ENCODE results near the gene CEP128.

Gene CEP128

GRCh38 chr14:80713076-80713850 is 228.3 kb downstream of the CEP128 start:
- H3K4me2 ChIP-seq (ENCODE audit: low read length), result no peak overlapping the region
- no peaks in the 10 kb centered on the region for H3K4me1 ChIP-seq (ENCODE audit: control insufficient read depth, insufficient read depth, low read length)
- no peak overlapping the region for H3K4me3 ChIP-seq (ENCODE audit: low read length)
- H3K9me3 ChIP-seq (replicated peaks; ENCODE audit: low read length), result no peaks in the 10 kb centered on the region
- no peak overlapping the region for H3K9ac ChIP-seq (ENCODE audit: low read depth, low read length)
- no peaks in the 10 kb centered on the region for H3K36me3 ChIP-seq (ENCODE audit: insufficient read depth, low read length)
- no peaks in the 10 kb centered on the region for H3K27me3 ChIP-seq (ENCODE audit: control insufficient read depth, insufficient read depth, low read length)

- no peak overlapping the region for H3K4me3 ChIP-seq (ENCODE audit: low read length)
- H3K4me2 ChIP-seq (ENCODE audit: low read length), result no peak overlapping the region
- H3K9me3 ChIP-seq (replicated peaks; ENCODE audit: low read length), result no peaks in the 10 kb centered on the region
- H3K9ac ChIP-seq (ENCODE audit: low read depth, low read length), result no peak overlapping the region
- no peaks in the 10 kb centered on the region for H3K36me3 ChIP-seq (ENCODE audit: insufficient read depth, low read length)
- no peaks in the 10 kb centered on the region for H3K27me3 ChIP-seq (ENCODE audit: control insufficient read depth, insufficient read depth, low read length)
- no peaks in the 10 kb centered on the region for H3K4me1 ChIP-seq (ENCODE audit: control insufficient read depth, insufficient read depth, low read length)
Measured at GRCh38 chr14:80705241-80705980, 236.1 kb downstream of the CEP128 start.

- Histone ChIP-seq H3K9me3 (replicated peaks; ENCODE audit: low read length) (no peaks in the 10 kb centered on the region), H3K4me3 (ENCODE audit: low read length) (no peak overlapping the region), H3K27me3 (ENCODE audit: control insufficient read depth, insufficient read depth, low read length) (no peaks in the 10 kb centered on the region), H3K4me1 (ENCODE audit: control insufficient read depth, insufficient read depth, low read length) (no peaks in the 10 kb centered on the region), H3K4me2 (ENCODE audit: low read length) (no peak overlapping the region), H3K9ac (ENCODE audit: low read depth, low read length) (no peak overlapping the region), H3K36me3 (ENCODE audit: insufficient read depth, low read length) (no peaks in the 10 kb centered on the region)
Measured at GRCh38 chr14:80700601-80701000, 240.9 kb downstream of the CEP128 start.

- Histone ChIP-seq H3K36me3 (ENCODE audit: insufficient read depth, low read length) (no peaks in the 10 kb centered on the region), H3K4me1 (ENCODE audit: control insufficient read depth, insufficient read depth, low read length) (no peaks in the 10 kb centered on the region), H3K27me3 (ENCODE audit: control insufficient read depth, insufficient read depth, low read length) (no peaks in the 10 kb centered on the region), H3K9ac (ENCODE audit: low read depth, low read length) (no peak overlapping the region), H3K4me3 (ENCODE audit: low read length) (no peak overlapping the region), H3K4me2 (ENCODE audit: low read length) (no peak overlapping the region), H3K9me3 (replicated peaks; ENCODE audit: low read length) (no peaks in the 10 kb centered on the region)
Measured at GRCh38 chr14:80699861-80700260, 241.7 kb downstream of the CEP128 start.

GRCh38 chr14:80698974-80699373 is 242.6 kb downstream of the CEP128 start:
- H3K4me1 ChIP-seq (ENCODE audit: control insufficient read depth, insufficient read depth, low read length), result no peaks in the 10 kb centered on the region
- no peaks in the 10 kb centered on the region for H3K27me3 ChIP-seq (ENCODE audit: control insufficient read depth, insufficient read depth, low read length)
- H3K4me2 ChIP-seq (ENCODE audit: low read length), result no peak overlapping the region
- no peaks in the 10 kb centered on the region for H3K36me3 ChIP-seq (ENCODE audit: insufficient read depth, low read length)
- no peak overlapping the region for H3K4me3 ChIP-seq (ENCODE audit: low read length)
- no peak overlapping the region for H3K9ac ChIP-seq (ENCODE audit: low read depth, low read length)
- H3K9me3 ChIP-seq (replicated peaks; ENCODE audit: low read length), result no peaks in the 10 kb centered on the region

GRCh38 chr14:80695869-80696268 is 245.7 kb downstream of the CEP128 start:
- Histone ChIP-seq H3K9ac (ENCODE audit: low read depth, low read length) (no peak overlapping the region), H3K9me3 (replicated peaks; ENCODE audit: low read length) (no peaks in the 10 kb centered on the region), H3K27me3 (ENCODE audit: control insufficient read depth, insufficient read depth, low read length) (no peaks in the 10 kb centered on the region), H3K36me3 (ENCODE audit: insufficient read depth, low read length) (no peaks in the 10 kb centered on the region), H3K4me3 (ENCODE audit: low read length) (no peak overlapping the region), H3K4me2 (ENCODE audit: low read length) (no peak overlapping the region), H3K4me1 (ENCODE audit: control insufficient read depth, insufficient read depth, low read length) (no peaks in the 10 kb centered on the region)

- Histone ChIP-seq H3K9ac (ENCODE audit: low read depth, low read length) (no peak overlapping the region), H3K9me3 (replicated peaks; ENCODE audit: low read length) (no peaks in the 10 kb centered on the region), H3K36me3 (ENCODE audit: insufficient read depth, low read length) (no peaks in the 10 kb centered on the region), H3K4me2 (ENCODE audit: low read length) (no peak overlapping the region), H3K4me1 (ENCODE audit: control insufficient read depth, insufficient read depth, low read length) (no peaks in the 10 kb centered on the region), H3K27me3 (ENCODE audit: control insufficient read depth, insufficient read depth, low read length) (no peaks in the 10 kb centered on the region), H3K4me3 (ENCODE audit: low read length) (no peak overlapping the region)
Measured at GRCh38 chr14:80692903-80693302, 248.6 kb downstream of the CEP128 start.

GRCh38 chr14:80681651-80682050 is 259.9 kb downstream of the CEP128 start:
- Histone ChIP-seq H3K9me3 (replicated peaks; ENCODE audit: low read length) (peaks cover 2% of the 10 kb centered on the region), H3K27me3 (ENCODE audit: control insufficient read depth, insufficient read depth, low read length) (no peaks in the 10 kb centered on the region), H3K4me3 (ENCODE audit: low read length) (no peak overlapping the region), H3K4me1 (ENCODE audit: control insufficient read depth, insufficient read depth, low read length) (no peaks in the 10 kb centered on the region), H3K9ac (ENCODE audit: low read depth, low read length) (no peak overlapping the region), H3K4me2 (ENCODE audit: low read length) (no peak overlapping the region), H3K36me3 (ENCODE audit: insufficient read depth, low read length) (no peaks in the 10 kb centered on the region)

GRCh38 chr14:80679273-80679672 is 262.3 kb downstream of the CEP128 start:
- Histone ChIP-seq H3K4me3 (ENCODE audit: low read length) (no peak overlapping the region), H3K36me3 (ENCODE audit: insufficient read depth, low read length) (no peaks in the 10 kb centered on the region), H3K4me2 (ENCODE audit: low read length) (no peak overlapping the region), H3K9ac (ENCODE audit: low read depth, low read length) (no peak overlapping the region), H3K4me1 (ENCODE audit: control insufficient read depth, insufficient read depth, low read length) (no peaks in the 10 kb centered on the region), H3K27me3 (ENCODE audit: control insufficient read depth, insufficient read depth, low read length) (no peaks in the 10 kb centered on the region), H3K9me3 (replicated peaks; ENCODE audit: low read length) (peaks cover 2% of the 10 kb centered on the region)

GRCh38 chr14:80678436-80678835 is 263.1 kb downstream of the CEP128 start:
- H3K4me2 ChIP-seq (ENCODE audit: low read length), result no peak overlapping the region
- H3K9ac ChIP-seq (ENCODE audit: low read depth, low read length), result no peak overlapping the region
- no peak overlapping the region for H3K4me3 ChIP-seq (ENCODE audit: low read length)
- no peaks in the 10 kb centered on the region for H3K4me1 ChIP-seq (ENCODE audit: control insufficient read depth, insufficient read depth, low read length)
- peaks cover 2% of the 10 kb centered on the region for H3K9me3 ChIP-seq (replicated peaks; ENCODE audit: low read length)
- no peaks in the 10 kb centered on the region for H3K27me3 ChIP-seq (ENCODE audit: control insufficient read depth, insufficient read depth, low read length)
- no peaks in the 10 kb centered on the region for H3K36me3 ChIP-seq (ENCODE audit: insufficient read depth, low read length)

- H3K4me1 ChIP-seq (ENCODE audit: control insufficient read depth, insufficient read depth, low read length), result peaks cover 4% of the 10 kb centered on the region
Measured at GRCh38 chr14:80669426-80669825, 272.1 kb downstream of the CEP128 start.

GRCh38 chr14:80664576-80664975 is 277.0 kb downstream of the CEP128 start:
- no peak overlapping the region for H3K9ac ChIP-seq (ENCODE audit: low read depth, low read length)
- peaks cover under 1% of the 10 kb centered on the region for H3K4me1 ChIP-seq (ENCODE audit: control insufficient read depth, insufficient read depth, low read length)
- no peaks in the 10 kb centered on the region for H3K36me3 ChIP-seq (ENCODE audit: insufficient read depth, low read length)

More at GRCh38 chr14:80669426-80669825, 272.1 kb downstream of the CEP128 start:
- Histone ChIP-seq H3K4me3 (ENCODE audit: low read length) (no peak overlapping the region), H3K36me3 (ENCODE audit: insufficient read depth, low read length) (no peaks in the 10 kb centered on the region), H3K4me2 (ENCODE audit: low read length) (no peak overlapping the region), H3K27me3 (ENCODE audit: control insufficient read depth, insufficient read depth, low read length) (no peaks in the 10 kb centered on the region), H3K9ac (ENCODE audit: low read depth, low read length) (no peak overlapping the region), H3K9me3 (replicated peaks; ENCODE audit: low read length) (no peaks in the 10 kb centered on the region)

More at GRCh38 chr14:80664576-80664975, 277.0 kb downstream of the CEP128 start:
- no peaks in the 10 kb centered on the region for H3K9me3 ChIP-seq (replicated peaks; ENCODE audit: low read length)
- H3K4me2 ChIP-seq (ENCODE audit: low read length), result no peak overlapping the region
- no peak overlapping the region for H3K4me3 ChIP-seq (ENCODE audit: low read length)
- H3K27me3 ChIP-seq (ENCODE audit: control insufficient read depth, insufficient read depth, low read length), result no peaks in the 10 kb centered on the region

Measured in skeletal muscle satellite cell (primary cell).